Measurements from ENCODE around the gene ULK1. TPM values are rescaled to one million over a fixed set of nuclear protein-coding genes. Genes with fewer than 3 reads are reported as not detected.

Gene ULK1
- total and polyA plus RNA-seq, 2 donors (not counting 1 experiment from before 2014, with no cell fraction given): 3.3 to 14.9 TPM

DNA sequence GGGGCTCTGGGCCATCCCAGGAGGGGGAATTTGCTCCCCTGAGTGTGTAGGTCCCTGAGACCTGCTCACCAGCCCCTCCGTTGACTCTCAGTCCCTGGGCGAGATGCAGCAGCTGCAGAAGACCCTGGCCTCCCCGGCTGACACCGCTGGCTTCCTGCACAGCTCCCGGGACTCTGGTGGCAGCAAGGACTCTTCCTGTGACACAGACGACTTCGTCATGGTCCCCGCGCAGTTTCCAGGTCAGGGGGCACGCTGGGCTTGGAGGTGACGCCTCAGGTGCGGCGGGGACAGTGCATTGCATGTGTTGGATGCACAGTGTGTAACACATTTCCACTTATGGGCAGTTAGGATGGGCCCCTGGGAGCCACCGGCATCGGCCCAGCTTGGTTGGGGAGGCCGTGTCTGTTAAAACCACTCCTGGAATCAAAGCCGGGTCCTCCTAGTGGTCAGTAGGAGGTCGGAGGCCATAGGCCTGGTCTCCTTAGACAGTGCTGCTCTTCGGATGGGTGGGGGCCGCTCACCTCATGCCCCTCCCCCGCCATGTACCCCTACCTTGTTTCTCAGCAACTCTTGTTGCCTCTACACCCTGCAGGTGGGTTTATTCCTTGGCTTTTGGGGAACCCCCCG is 17.5 kb downstream of the ULK1 start:
- no peak overlapping the region for H3K4me2 ChIP-seq (ENCODE audit: extremely low read depth, insufficient read depth, low read length)
- no peak for DNase-seq (ENCODE audit: low read depth in 2 of 2)
- H3K27me3 ChIP-seq (ENCODE audit: control insufficient read depth, insufficient read depth, low read length): no peaks in the 10 kb centered on the region
- peaks cover 15% of the 10 kb centered on the region for H3K36me3 ChIP-seq (ENCODE audit: control insufficient read depth, insufficient read depth, low read length)
- H3K9ac ChIP-seq (ENCODE audit: insufficient read depth, low read length): no peak overlapping the region
- H3K4me3 ChIP-seq (replicated peaks in 1 of 4; ENCODE audit: control extremely low read depth in 1 of 4, insufficient read depth in 1 of 4, low read depth in 3 of 4, low read length in 4 of 4): no peak overlapping the region
- no peak for TF ChIP-seq EZH2 (IDR thresholded peaks at IDR 0.05; ENCODE audit: low read length, missing control alignments)
- TF ChIP-seq, protein P1, sequence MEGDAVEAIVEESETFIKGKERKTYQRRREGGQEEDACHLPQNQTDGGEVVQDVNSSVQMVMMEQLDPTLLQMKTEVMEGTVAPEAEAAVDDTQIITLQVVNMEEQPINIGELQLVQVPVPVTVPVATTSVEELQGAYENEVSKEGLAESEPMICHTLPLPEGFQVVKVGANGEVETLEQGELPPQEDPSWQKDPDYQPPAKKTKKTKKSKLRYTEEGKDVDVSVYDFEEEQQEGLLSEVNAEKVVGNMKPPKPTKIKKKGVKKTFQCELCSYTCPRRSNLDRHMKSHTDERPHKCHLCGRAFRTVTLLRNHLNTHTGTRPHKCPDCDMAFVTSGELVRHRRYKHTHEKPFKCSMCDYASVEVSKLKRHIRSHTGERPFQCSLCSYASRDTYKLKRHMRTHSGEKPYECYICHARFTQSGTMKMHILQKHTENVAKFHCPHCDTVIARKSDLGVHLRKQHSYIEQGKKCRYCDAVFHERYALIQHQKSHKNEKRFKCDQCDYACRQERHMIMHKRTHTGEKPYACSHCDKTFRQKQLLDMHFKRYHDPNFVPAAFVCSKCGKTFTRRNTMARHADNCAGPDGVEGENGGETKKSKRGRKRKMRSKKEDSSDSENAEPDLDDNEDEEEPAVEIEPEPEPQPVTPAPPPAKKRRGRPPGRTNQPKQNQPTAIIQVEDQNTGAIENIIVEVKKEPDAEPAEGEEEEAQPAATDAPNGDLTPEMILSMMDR (conservative IDR thresholded peaks at IDR 0.05 in 1 of 2, IDR thresholded peaks at IDR 0.05 in 1 of 2; ENCODE audit: low read depth in 1 of 2, low read length in 2 of 2): no peak
- no peaks in the 10 kb centered on the region for H3K9me3 ChIP-seq (ENCODE audit: control insufficient read depth, insufficient read depth, low read depth, low read length)
- no peaks in the 10 kb centered on the region for H4K20me1 ChIP-seq (ENCODE audit: control insufficient read depth, extremely low read depth, insufficient read depth, low read length)
- H3K79me2 ChIP-seq (ENCODE audit: control insufficient read depth, insufficient read depth, low read length): no peaks in the 10 kb centered on the region
- no peak overlapping the region for H3K27ac ChIP-seq (ENCODE audit: insufficient read depth, low read length)
- H3K4me1 ChIP-seq (ENCODE audit: control insufficient read depth, extremely low read depth, insufficient read depth, low read length): peaks cover 6% of the 10 kb centered on the region
- H2AFZ ChIP-seq (ENCODE audit: low read length): no peak overlapping the region

DNA sequence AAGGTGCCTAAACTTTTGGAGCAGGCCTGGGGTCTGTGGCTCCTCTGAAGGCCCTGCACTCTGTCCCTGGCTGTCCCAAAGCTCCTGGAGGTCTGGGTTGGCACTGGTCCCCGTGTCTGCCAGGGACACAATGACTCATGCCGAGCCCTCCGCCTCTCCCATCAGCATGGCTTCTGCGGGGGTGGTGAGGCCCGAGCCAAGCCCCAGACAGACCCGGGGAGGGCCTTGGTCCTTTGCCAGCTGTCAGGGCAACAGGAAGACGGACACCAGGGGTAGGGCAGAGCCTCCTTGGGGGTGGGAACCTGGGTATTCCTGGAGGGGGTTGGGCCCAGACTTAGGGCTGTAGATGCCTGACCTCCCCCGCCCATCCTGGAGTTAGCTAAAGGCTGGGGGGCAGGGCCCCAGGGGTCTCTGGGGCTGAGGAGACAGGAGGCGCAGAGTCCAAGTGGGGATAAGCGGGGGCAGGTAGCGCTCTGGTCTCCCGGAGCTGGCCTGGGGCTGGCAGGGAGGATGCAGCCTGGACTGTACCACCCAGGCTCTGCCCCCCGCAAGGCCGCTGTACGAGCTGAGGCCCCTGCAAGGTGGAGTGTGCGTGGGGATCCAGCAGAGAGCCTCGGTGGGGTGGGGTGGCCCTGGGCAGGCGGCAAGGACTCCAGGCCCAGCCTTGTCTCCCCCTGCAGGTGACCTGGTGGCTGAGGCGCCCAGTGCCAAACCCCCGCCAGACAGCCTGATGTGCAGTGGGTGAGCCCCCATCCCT is 18.3 kb downstream of the ULK1 start:
- Histone ChIP-seq H3K27me3 (ENCODE audit: control insufficient read depth, insufficient read depth, low read length) (no peaks in the 10 kb centered on the region), H3K4me2 (ENCODE audit: extremely low read depth, insufficient read depth, low read length) (no peak overlapping the region), H3K79me2 (ENCODE audit: control insufficient read depth, insufficient read depth, low read length) (no peaks in the 10 kb centered on the region), H3K9me3 (ENCODE audit: control insufficient read depth, insufficient read depth, low read depth, low read length) (no peaks in the 10 kb centered on the region), H3K36me3 (ENCODE audit: control insufficient read depth, insufficient read depth, low read length) (peaks cover 15% of the 10 kb centered on the region), H3K27ac (ENCODE audit: insufficient read depth, low read length) (no peak overlapping the region), H4K20me1 (ENCODE audit: control insufficient read depth, extremely low read depth, insufficient read depth, low read length) (no peaks in the 10 kb centered on the region), H3K9ac (ENCODE audit: insufficient read depth, low read length) (no peak overlapping the region), H3K4me1 (ENCODE audit: control insufficient read depth, extremely low read depth, insufficient read depth, low read length) (peaks cover 6% of the 10 kb centered on the region), H2AFZ (ENCODE audit: low read length) (no peak overlapping the region), H3K4me3 (replicated peaks in 1 of 4; ENCODE audit: control extremely low read depth in 1 of 4, insufficient read depth in 1 of 4, low read depth in 3 of 4, low read length in 4 of 4) (no peak overlapping the region)
- TF ChIP-seq, protein P1 (conservative IDR thresholded peaks at IDR 0.05 in 1 of 2, IDR thresholded peaks at IDR 0.05 in 1 of 2; ENCODE audit: low read depth in 1 of 2, low read length in 2 of 2): no peak
- no peak for TF ChIP-seq EZH2 (IDR thresholded peaks at IDR 0.05; ENCODE audit: low read length, missing control alignments)
- DNase-seq (ENCODE audit: low read depth in 2 of 2): peak; percentile 75 to 90

DNA sequence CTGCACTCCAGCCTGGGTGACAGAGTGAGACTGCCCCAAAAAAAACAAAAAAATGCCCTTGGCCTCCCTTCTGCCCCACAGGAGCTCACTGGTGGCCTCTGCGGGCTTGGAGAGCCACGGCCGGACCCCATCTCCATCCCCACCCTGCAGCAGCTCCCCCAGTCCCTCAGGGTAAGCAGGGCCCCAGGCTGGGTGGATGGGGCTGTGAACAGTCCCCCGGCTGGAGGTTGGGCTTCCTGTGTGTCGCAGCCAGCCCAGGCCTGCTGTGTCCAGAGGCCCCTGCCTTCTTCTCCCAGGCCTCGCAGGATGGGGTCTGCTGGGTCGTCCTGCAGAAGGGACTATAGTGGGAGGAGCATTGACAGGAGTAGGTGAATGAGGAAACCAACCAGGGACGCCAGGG is 19.2 kb downstream of the ULK1 start:
- no peak for DNase-seq (ENCODE audit: low read depth in 2 of 2)
- Histone ChIP-seq H3K9me3 (ENCODE audit: control insufficient read depth, insufficient read depth, low read depth, low read length) (no peaks in the 10 kb centered on the region), H3K27me3 (ENCODE audit: control insufficient read depth, insufficient read depth, low read length) (no peaks in the 10 kb centered on the region), H3K4me2 (ENCODE audit: extremely low read depth, insufficient read depth, low read length) (no peak overlapping the region), H3K9ac (ENCODE audit: insufficient read depth, low read length) (no peak overlapping the region), H2AFZ (ENCODE audit: low read length) (no peak overlapping the region), H4K20me1 (ENCODE audit: control insufficient read depth, extremely low read depth, insufficient read depth, low read length) (no peaks in the 10 kb centered on the region), H3K4me1 (ENCODE audit: control insufficient read depth, extremely low read depth, insufficient read depth, low read length) (peaks cover 6% of the 10 kb centered on the region), H3K27ac (ENCODE audit: insufficient read depth, low read length) (no peak overlapping the region), H3K79me2 (ENCODE audit: control insufficient read depth, insufficient read depth, low read length) (no peaks in the 10 kb centered on the region), H3K36me3 (ENCODE audit: control insufficient read depth, insufficient read depth, low read length) (peaks cover 15% of the 10 kb centered on the region), H3K4me3 (replicated peaks in 1 of 4; ENCODE audit: control extremely low read depth in 1 of 4, insufficient read depth in 1 of 4, low read depth in 3 of 4, low read length in 4 of 4) (no peak overlapping the region)
- TF ChIP-seq, protein P1 (conservative IDR thresholded peaks at IDR 0.05 in 1 of 2, IDR thresholded peaks at IDR 0.05 in 1 of 2; ENCODE audit: low read depth in 1 of 2, low read length in 2 of 2): no peak
- no peak for TF ChIP-seq EZH2 (IDR thresholded peaks at IDR 0.05; ENCODE audit: low read length, missing control alignments)
